SK-N-MC (cell line): ENCODE results near the gene ARID1B.

Experiments
- EZH2 ChIP-seq: fragments of 200-600 bp; sonication (generic); IDR thresholded peaks from one replicate; pipeline ENCODE4 v1.6.1; 2017; ENCODE audit warnings: antibody characterized with exemption
- POLR2AphosphoS5 ChIP-seq: IDR thresholded peaks from 2 replicates; pipeline ENCODE4 v1.6.1; 2012; ENCODE audit warnings: mild to moderate bottlenecking, low read depth, low read length, borderline replicate concordance

GRCh38 chr6:156943166-156943565 is 166.0 kb downstream of the ARID1B start:
- no peak for TF ChIP-seq POLR2AphosphoS5
- no peak for TF ChIP-seq EZH2
